HG03460 (cell line): Measurements from ENCODE around the gene BACH2.
"Not testable (repeated sequence)": the region's sequence is repeated elsewhere in the genome, so short reads cannot be mapped to it uniquely, and the experiment has no call there.

Source experiments
- ATAC-seq: cut with Tn5 transposase; IDR thresholded peaks from one replicate; pipeline ENCODE4 v1.9.1; 2021; ENCODE audit not compliant: unreplicated experiment

Gene BACH2

GRCh38 chr6:90039911-90040310 is 256.7 kb downstream of the BACH2 start:
- ATAC-seq = no peak

DNA sequence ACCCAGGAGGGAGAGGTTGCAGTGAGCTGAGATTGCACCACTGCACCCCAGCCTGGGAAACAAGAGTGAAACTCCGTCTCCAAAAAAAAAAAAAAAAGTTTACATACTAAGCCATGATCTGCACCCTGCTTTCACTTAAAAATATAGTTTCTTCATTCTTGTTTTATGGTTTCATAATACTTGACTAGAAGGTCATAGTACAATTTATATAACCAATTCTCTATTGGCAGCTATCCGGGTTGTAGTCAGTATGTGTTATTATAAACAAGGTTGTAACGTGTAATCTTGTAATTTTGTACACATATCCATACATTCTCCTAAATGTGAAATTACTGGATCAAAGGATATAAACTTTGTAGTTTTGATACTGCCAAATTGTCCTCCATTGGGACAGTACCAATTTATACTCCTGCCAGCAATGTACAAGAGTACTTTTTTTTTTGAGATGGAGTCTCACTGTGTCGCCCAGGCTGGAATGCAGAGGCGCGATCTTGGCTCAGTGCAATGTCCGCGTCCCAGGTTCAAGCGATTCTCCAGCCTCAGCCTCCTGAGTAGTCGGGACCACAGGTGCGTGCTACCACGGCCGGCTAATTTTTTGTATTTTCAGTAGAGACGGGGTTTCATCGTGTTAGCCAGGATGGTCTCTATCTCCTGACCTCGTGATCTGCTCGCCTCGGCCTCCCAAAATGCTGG is 257.5 kb downstream of the BACH2 start:
- no peak for ATAC-seq

DNA sequence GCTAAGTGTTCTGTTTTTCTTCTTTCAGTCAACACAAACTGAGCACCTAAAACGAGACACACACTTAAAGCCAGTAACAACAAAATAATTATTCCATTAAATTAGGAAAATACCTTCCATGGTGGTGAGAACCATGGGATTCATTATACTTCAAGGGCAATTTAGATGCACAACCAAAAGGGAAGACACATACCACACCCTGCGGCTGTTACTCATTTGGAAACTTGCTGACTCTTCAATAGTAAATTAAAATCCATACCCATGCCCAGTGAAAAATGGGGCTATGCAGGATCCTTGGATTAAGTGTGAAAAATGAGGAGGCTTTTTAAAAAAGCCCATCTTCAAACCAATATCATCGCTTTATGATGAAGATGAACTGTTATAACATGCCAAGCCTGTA is 259.7 kb downstream of the BACH2 start:
- ATAC-seq = no peak

GRCh38 chr6:90035047-90035723 is 261.5 kb downstream of the BACH2 start:
- ATAC-seq = no peak

- ATAC-seq = no peak
Observed at GRCh38 chr6:90033746-90034271, 262.8 kb downstream of the BACH2 start.

- not testable (repeated sequence) for ATAC-seq
Observed at GRCh38 chr6:90032489-90033212, 264.0 kb downstream of the BACH2 start.

GRCh38 chr6:90028995-90029635 is 267.5 kb downstream of the BACH2 start:
- ATAC-seq = no peak

DNA sequence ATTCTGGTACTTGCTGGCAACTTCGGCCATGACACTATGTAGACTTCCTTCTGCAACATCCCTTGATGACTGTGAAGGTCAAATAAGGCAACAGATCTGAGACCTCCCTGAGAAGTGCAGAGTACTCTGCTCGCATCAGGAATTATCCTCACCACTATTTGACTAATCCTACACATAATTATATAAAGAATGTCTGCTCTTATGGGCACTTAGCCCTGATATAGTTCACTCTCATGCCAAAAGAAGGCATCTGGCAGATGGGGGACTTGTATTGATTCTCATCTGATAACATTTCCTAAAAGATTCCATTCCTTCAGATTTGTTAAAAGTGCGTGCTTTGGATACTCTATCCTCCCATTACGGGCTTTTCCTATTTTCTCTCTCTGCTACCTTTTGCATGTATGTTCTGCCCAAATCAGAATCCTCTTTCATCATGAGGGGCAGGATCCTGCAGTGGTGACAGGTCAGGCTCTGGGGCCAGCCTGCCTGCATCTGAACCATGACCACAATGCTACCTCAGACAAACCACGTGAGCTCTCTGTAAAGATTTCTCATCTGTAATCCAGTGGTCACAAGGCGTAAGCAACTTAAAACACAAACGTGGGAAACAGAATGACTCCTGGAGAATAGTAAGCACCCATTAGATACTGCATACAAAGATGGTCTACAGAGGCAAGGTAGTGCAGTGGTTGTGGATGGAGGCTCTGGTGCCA is 268.4 kb downstream of the BACH2 start:
- ATAC-seq = no peak

DNA sequence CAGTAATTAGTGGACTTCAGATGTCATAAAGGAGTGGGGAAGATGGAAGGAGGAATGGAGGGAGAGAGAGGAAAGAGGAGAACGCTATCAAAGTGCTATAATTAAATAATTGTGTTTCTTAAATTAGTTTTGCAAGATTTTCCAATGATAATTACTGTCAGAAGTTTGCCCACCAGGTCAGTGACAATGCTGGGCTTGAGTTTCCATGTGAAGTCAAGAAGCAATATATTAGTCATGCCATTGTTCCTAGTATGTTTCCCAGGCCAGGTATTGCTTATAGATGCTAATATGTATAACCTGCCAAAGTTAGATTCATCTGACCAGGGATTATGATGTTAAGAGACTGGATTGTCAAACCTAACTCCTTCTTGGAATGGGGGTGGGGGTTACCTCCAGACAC is 270.4 kb downstream of the BACH2 start:
- ATAC-seq = no peak

- ATAC-seq = no peak
Observed at GRCh38 chr6:90025523-90026061, 271.1 kb downstream of the BACH2 start.

DNA sequence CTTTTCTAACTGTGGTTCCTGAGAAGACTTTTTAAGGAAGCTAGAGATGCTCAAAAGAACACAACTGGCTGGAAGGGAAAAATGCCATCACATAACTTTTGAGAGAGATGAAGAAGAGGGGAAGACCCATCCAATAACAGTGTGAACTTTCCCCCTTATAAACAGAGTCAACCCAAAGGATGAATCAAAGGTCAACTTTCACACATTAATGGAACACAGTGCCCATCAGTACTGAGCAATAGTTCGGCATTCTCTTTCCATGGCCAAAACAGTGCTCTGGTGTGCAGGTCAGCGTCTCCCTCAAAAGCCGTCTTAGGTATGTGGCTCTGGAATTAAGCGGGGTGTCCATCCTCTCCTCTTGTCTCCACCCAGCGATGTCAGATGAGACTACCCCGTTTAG is 272.0 kb downstream of the BACH2 start:
- ATAC-seq = no peak

- no peak for ATAC-seq
Observed at GRCh38 chr6:90021711-90022110, 274.9 kb downstream of the BACH2 start.

DNA sequence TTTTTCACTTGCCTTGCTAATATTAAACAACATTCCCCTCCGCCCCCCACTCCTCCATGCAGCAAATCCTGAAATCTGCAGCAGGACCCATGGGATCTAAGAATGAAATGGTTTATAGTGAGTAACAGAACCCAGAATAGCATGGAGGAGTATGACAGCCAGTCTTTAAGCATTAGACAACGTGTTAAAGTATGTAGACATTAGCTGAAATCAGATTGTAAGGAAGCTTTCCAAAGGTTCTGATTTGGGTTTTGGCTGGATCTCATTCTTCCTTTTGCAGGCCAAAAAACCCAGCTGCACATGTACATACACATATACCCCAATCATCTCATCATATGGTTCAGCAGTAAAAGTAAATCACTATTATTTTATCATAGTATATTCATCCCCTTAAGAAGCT is 275.9 kb downstream of the BACH2 start:
- no peak for ATAC-seq

- ATAC-seq = no peak
Observed at GRCh38 chr6:90019216-90019615, 277.4 kb downstream of the BACH2 start.

DNA sequence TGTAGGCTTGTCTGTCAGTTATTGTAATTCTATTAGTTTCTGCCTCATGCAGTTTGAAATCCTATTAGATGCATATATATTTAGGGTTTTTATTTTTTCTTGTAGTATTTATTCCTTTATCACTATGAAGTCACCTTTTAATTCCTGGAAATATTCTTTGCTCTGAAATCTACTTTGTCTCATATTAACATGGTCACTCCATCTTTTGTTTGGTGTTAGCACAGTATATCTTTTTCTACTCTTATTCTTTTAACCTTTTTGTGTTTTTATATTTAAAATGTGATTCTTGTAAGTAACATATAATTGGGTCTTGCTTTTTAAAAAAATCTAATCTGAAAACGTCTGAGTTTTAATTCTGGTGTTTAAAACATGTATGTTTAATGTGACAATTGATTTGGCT is 280.8 kb downstream of the BACH2 start:
- ATAC-seq = no peak

DNA sequence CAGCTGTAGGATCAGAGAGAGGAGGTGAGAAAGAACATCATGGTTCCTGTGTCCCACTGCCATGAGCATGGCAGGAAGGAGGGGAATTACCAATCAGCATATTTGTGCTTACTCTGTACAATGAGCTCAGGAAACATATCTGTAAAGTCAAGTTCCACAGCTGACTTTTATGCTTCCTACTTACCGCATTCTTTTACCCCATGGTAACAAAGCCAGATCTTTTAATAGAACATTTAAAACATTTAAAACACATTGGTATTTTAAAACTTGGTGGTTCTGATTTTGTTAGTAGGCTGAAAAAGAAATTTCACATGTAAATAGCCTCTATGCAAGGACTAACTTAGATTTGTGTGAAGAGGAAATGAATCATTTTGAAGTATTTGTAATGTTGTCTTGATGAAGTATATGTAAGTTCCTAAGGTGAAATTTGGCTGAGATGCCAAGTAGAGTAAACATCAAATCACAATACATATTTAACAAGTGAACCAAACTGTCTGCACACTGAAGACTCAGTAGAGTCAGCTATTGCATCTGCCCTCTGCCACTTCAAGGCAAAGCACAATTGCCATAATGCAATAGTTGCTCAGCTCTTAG is 287.6 kb downstream of the BACH2 start:
- ATAC-seq = no peak

DNA sequence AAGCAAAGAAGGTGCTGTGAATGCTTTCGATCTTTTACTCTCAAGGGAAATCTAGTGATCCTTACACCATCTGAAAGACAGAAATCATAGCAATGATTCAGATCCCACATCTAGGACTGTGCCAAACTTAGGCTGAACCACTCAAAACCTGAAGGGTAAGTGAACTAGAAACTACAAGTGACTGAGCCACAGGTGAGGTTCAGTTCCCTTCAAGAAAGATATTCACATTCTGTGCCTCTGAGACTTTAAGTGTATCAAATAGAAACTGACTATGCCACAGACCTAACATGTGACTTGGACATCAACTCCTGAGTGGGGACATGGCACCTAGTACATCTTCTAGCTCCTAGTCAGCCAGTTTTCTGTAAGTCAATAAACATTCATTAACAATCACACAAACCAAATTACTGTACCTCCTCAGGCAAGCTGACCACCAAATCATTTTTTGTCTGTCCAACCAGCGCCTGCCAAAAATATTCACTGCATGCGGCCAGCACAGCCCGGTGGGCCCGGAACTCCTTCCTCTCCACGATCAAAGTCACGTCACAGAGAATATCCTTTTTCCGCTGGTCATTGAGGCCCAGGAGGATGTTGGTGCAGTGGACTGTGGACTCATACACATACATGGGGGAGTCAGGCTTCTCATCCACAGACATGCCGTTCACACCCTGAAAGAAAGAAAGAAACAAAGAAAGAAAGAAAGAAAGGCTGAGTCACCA is 288.3 kb downstream of the BACH2 start:
- no peak for ATAC-seq

GRCh38 chr6:90005048-90005827 is 291.4 kb downstream of the BACH2 start:
- no peak for ATAC-seq

DNA sequence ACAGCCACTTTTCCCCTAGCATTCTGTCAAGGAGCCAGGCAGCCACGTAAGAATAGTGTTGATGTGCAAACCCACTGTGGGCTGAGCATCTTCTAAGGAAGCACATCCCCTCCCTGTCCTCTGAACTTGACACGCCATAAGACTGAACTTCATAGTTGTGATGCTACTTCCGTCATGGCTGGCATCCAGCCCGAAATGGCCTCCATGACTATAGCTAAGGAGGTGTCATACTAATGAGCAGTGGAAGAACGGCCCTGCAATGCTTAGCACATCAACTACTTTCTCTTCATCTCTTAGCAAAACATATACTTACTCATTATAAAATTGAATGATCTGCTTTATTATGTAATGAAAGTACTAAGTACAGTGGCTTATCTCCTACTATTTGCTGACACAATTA is 292.1 kb downstream of the BACH2 start:
- ATAC-seq = no peak
